ENCODE measurements around the gene RBMS1.

The RBMS1 gene

GRCh38 chr2:160493227-160494028 is at the start of gene RBMS1:
Gene RBMS1, minus strand, starts transcription at chr2:160493807. Its CDS starts 444 bp downstream, at chr2:160493363.
- DNase-seq (ENCODE audit: low read depth, low spot score), result no peak

DNA sequence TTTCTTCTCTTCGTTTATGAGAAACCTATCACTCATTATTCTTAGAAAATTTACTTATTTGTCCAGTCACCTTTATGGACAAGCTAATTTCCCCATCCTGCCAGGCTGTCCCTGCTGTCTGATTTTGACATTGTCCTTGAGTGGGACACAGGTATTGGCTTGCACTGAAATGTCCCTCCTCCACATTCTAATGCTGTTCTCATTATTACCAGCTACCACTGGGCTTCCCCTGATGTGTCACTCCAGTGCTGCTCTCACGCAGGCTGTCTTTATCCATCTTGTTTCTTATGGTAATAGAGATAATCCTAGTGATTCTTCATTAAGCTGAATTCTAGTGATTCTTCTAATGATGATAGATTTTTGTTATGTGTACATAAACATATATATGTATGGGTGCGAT is 48.1 kb upstream of the RBMS1 start:
- no peak for DNase-seq (ENCODE audit: low read depth, low spot score)

- no peak for DNase-seq (ENCODE audit: low read depth, low spot score)
Measured at GRCh38 chr2:160538559-160539355, 45.1 kb upstream of the RBMS1 start.

- no peak for DNase-seq (ENCODE audit: low read depth, low spot score)
Measured at GRCh38 chr2:160538115-160538514, 44.5 kb upstream of the RBMS1 start.

- DNase-seq (ENCODE audit: low read depth, low spot score), result no peak
Measured at GRCh38 chr2:160534996-160535395, 41.4 kb upstream of the RBMS1 start.

GRCh38 chr2:160534249-160534648 is 40.6 kb upstream of the RBMS1 start:
- DNase-seq (ENCODE audit: low read depth, low spot score), result no peak

- no peak for DNase-seq (ENCODE audit: low read depth, low spot score)
Measured at GRCh38 chr2:160533482-160533881, 39.9 kb upstream of the RBMS1 start.

GRCh38 chr2:160532388-160532787 is 38.8 kb upstream of the RBMS1 start:
- DNase-seq (ENCODE audit: low read depth, low spot score), result no peak

- no peak for DNase-seq (ENCODE audit: low read depth, low spot score)
Measured at GRCh38 chr2:160522951-160523710, 29.5 kb upstream of the RBMS1 start.

- DNase-seq (ENCODE audit: low read depth, low spot score), result no peak
Measured at GRCh38 chr2:160517731-160518130, 24.1 kb upstream of the RBMS1 start.

- no peak for DNase-seq (ENCODE audit: low read depth, low spot score)
Measured at GRCh38 chr2:160516547-160517365, 23.1 kb upstream of the RBMS1 start.

DNA sequence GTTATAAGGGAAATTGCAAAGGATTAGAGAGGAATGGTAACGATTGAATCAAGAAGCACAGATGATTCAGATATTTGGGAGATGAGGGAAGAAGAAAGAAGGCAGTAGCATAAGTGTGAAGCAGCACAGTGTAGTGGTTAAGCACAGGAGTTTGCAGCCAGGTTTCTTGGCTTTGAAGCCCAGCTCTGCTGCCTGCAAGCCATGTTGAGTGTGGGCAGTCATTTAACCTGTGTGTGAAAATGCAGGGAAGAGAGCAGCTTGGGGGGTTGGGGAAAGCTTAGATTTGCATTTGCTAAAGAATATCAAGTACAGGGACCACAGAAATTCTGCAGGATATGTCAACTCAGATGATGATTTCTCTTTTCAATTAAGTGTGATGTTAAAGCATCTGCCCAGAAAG is 21.5 kb upstream of the RBMS1 start:
- no peak for DNase-seq (ENCODE audit: low read depth, low spot score)

- no peak for DNase-seq (ENCODE audit: low read depth, low spot score)
Measured at GRCh38 chr2:160513120-160513519, 19.5 kb upstream of the RBMS1 start.

- no peak for DNase-seq (ENCODE audit: low read depth, low spot score)
Measured at GRCh38 chr2:160512491-160512890, 18.9 kb upstream of the RBMS1 start.

GRCh38 chr2:160510617-160511016 is 17.0 kb upstream of the RBMS1 start:
- DNase-seq (ENCODE audit: low read depth, low spot score), result no peak

DNA sequence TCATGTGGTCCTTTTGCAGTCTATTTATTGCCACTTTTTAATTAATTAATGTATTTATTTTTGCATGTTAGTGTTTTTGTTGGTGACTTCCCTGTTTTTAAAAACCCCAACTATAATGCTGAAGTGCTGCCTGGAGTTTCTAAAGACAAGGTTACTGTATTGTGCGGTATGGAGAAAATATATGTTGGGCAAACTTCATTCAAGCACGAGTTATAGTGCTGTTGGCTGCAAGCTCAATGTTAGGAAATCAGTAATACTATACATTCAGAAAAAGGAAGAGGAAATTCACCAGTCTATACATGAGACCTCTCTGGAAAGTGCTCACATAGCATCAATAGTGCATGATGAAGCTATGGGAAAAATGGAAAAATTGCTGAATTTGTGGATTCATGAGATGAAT is 15.4 kb upstream of the RBMS1 start:
- no peak for DNase-seq (ENCODE audit: low read depth, low spot score)

- DNase-seq (ENCODE audit: low read depth, low spot score), result no peak
Measured at GRCh38 chr2:160507464-160507863, 13.9 kb upstream of the RBMS1 start.

DNA sequence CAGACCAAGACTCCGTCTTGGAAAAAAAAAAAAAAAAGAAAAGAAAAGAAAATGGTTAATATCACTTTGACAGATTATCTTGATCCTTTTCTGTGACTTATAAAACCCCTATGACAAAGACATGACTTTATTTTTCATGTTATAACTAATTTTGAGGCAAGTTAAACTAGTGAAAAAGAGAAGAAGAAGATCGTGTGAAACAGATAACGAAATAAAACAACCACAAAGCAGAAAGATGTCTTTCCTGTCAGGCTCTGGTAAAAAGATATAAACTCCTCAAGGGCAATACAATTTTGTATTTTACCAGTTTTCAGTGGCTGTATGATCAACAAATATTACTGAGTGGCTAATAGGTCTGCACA is 13.4 kb upstream of the RBMS1 start:
- DNase-seq (ENCODE audit: low read depth, low spot score), result no peak

DNA sequence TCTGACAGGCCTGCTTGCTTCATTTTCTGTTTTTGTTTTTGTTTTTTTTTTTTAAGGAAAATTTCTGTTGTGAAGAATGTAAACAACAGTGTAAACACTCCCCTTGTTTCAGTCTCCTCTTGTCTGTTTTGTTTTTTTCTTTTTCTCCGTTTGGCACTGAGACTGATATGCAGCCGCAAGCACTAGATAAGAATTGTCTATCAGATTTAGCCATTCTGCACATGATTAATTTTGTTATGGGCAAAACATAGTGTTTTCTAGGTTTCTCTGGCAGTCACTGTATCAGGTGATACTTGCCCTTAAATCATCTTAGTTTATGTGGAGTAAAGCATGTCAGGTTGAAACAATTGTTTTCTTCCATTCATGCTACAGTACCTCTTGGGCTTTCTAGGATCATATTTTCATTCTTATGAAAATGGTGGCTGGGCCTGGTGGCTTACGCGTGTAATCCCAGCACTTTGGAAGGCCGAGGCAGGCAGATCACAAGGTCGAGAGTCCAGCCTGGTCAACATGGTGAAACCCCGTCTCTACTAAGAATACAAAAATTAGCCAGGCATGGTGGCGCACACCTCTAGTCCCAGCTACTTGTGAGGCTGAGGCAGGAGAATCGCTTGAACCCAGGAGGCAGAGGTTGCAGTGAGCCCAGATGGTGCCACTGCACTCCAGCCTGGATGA is 12.9 kb upstream of the RBMS1 start:
- DNase-seq (ENCODE audit: low read depth, low spot score), result no peak

DNA sequence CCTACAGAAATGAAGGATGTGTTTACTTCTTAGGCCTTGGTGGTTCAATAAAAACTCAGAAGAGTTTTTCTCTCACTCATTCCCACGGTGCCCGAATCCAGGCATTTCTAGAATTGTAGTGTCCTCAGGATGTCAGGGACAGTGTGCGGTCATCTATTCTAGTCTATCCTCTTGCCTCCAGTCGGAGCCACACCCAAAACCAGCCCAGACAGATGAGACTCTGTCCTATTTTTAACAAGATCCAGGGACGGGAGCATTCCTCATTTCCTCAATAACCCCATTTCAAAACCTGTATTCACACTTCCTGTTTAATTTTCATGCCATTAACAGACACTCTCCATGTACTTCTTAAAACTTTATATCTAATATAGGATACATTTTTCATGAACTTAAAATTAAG is 11.6 kb upstream of the RBMS1 start:
- DNase-seq (ENCODE audit: low read depth, low spot score), result no peak

- DNase-seq (ENCODE audit: low read depth, low spot score), result no peak
Measured at GRCh38 chr2:160502478-160502877, 8.9 kb upstream of the RBMS1 start.
